Suppressor macrophage treated with lipopolysaccharide for 4 hours (primary cell): ENCODE measurements around the gene PKD1.

Experiments
- DNase-seq: peaks from one replicate; pipeline ENCODE4 v3.0.0-alpha.2; 2020

PKD1 gene

GRCh38 chr16:2042986-2043666 lies 92.6 kb downstream of the PKD1 start:
- DNase-seq, result no peak

GRCh38 chr16:2042171-2042985 lies 93.3 kb downstream of the PKD1 start:
- no peak for DNase-seq

DNA sequence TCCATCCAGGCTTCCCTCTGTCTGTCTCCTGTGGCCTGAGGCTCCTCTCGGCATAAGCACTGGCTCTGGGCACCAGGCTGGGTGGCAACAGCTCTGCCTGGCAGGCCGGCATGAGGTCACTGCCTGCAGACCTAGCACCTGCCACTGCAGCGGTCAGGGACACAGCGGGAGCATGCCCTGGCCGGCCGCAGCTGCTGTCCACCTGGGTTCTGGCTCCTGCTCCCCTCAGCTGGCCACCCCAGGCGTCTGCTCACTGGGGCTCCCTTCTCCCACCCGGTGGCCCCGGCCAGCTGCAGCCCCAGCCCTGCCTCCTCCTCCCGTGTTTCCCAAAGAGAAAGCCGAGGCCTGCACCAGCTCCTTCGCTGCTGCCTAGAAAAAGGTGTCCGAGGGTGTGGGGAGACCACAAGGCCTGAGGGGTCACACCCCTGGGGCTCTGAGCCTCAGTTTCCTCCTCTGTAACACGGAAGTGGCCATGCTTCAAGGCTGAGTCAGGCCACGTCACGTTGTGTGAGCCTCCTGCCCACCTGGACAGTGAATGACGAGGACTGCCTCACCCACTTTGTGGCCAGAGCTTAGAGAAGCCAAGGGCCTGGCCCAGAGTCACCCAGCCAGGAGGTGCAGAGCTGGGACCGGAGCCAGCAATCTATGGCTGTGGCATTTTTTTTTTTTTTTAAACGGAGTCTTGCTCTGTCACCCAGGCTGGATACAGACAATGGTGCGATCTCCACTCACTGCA lies 94.7 kb downstream of the PKD1 start:
- no peak for DNase-seq

- no peak for DNase-seq
These were observed 95.5 kb downstream of the PKD1 start for GRCh38 chr16:2040041-2040786.

GRCh38 chr16:2039274-2040031 lies 96.2 kb downstream of the PKD1 start:
- no peak for DNase-seq
